Measurements from ENCODE around the gene SEC22C.

DNA sequence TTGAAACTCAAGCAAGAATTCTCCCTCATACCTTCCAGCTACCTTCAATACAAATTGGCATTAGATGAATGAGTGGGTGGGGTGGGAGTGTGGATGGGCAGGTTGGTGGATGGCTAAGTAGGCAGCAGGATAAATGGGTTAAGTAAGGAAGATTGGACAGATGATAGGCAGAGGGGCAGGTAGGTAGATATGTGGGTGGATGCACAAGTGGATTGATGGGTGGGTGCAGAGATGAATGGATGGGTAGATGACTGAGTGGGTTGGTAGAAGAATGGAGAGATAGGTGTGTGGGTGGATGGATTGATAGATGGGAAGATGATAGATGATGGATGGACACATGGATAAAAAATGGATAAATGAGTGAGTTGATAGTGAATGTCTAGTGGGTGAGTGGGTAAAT, 51.7 kb downstream of the SEC22C start:
- TF ChIP-seq, protein P1, sequence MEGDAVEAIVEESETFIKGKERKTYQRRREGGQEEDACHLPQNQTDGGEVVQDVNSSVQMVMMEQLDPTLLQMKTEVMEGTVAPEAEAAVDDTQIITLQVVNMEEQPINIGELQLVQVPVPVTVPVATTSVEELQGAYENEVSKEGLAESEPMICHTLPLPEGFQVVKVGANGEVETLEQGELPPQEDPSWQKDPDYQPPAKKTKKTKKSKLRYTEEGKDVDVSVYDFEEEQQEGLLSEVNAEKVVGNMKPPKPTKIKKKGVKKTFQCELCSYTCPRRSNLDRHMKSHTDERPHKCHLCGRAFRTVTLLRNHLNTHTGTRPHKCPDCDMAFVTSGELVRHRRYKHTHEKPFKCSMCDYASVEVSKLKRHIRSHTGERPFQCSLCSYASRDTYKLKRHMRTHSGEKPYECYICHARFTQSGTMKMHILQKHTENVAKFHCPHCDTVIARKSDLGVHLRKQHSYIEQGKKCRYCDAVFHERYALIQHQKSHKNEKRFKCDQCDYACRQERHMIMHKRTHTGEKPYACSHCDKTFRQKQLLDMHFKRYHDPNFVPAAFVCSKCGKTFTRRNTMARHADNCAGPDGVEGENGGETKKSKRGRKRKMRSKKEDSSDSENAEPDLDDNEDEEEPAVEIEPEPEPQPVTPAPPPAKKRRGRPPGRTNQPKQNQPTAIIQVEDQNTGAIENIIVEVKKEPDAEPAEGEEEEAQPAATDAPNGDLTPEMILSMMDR (conservative IDR thresholded peaks at IDR 0.05), result no peak
- no peak for TF ChIP-seq EZH2 (IDR thresholded peaks at IDR 0.05; ENCODE audit: low read depth)
